Measurements from ENCODE around the gene SLC22A16. TPM values are rescaled to one million over a fixed set of nuclear protein-coding genes. Genes with fewer than 3 reads are reported as not detected.
"Not testable (repeated sequence)": the region's sequence is repeated elsewhere in the genome, so short reads cannot be mapped to it uniquely, and the experiment has no call there.

Gene SLC22A16
- total RNA-seq, 2 experiments from 2014 or later = not detected

- Mint-ChIP-seq H3K9me3 (no peaks in the 10 kb centered on the region), H3K4me1 (ENCODE audit: low read depth) (no peaks in the 10 kb centered on the region), H3K27me3 (peaks cover 3% of the 10 kb centered on the region), H3K27ac (no peak overlapping the region), H3K4me3 (no peak overlapping the region), H3K36me3 (ENCODE audit: low read depth) (no peaks in the 10 kb centered on the region)
- H3K27ac ChIP-seq (ENCODE audit: low read depth in 1 of 2, low read length in 2 of 2) = no peak overlapping the region
- TF ChIP-seq CTCF (IDR thresholded peaks at IDR 0.05) = no peak
- no peaks in the 10 kb centered on the region for H3K9me3 ChIP-seq (ENCODE audit: control insufficient read depth in 1 of 2, insufficient read depth in 1 of 2, low read length in 2 of 2)
- ChIA-PET POLR2A (no interaction called here), CTCF (no interaction called here)
- peaks cover 0 to 6% of the 10 kb centered on the region in 2 experiments for H3K27me3 ChIP-seq (ENCODE audit: control insufficient read depth in 1 of 2, insufficient read depth in 2 of 2, low read length in 2 of 2)
- no peaks in the 10 kb centered on the region for H3K4me1 ChIP-seq (ENCODE audit: insufficient read depth, low read length)
- no peak for DNase-seq
- intact Hi-C loops (cut with DNase I, micrococcal nuclease) = no loop called here
- no peaks in the 10 kb centered on the region for H3K36me3 ChIP-seq (ENCODE audit: insufficient read depth, low read length)
- ATAC-seq (ENCODE audit: poor library complexity) = no peak
- H3K4me3 ChIP-seq (ENCODE audit: low read length) = no peak overlapping the region
Observed at GRCh38 chr6:110514818-110515217, 38.4 kb upstream of the SLC22A16 start.

- Histone ChIP-seq H3K36me3 (ENCODE audit: insufficient read depth, low read length) (no peaks in the 10 kb centered on the region), H3K4me3 (ENCODE audit: low read length) (no peak overlapping the region), H3K4me1 (ENCODE audit: insufficient read depth, low read length) (no peaks in the 10 kb centered on the region), H3K27me3 (ENCODE audit: control insufficient read depth in 1 of 2, insufficient read depth in 2 of 2, low read length in 2 of 2) (peaks cover 0 to 12% of the 10 kb centered on the region in 2 experiments), H3K9me3 (ENCODE audit: control insufficient read depth in 1 of 2, insufficient read depth in 1 of 2, low read length in 2 of 2) (no peaks in the 10 kb centered on the region), H3K27ac (ENCODE audit: low read depth in 1 of 2, low read length in 2 of 2) (no peak overlapping the region)
- CTCF ChIA-PET = no interaction called here
- H3K27me3 Mint-ChIP-seq = peaks cover 11% of the 10 kb centered on the region
- no peak overlapping the region for H3K4me3 Mint-ChIP-seq
- H3K27ac Mint-ChIP-seq = no peak overlapping the region
- no peaks in the 10 kb centered on the region for H3K9me3 Mint-ChIP-seq
- H3K4me1 Mint-ChIP-seq (ENCODE audit: low read depth) = no peaks in the 10 kb centered on the region
- intact Hi-C loops (cut with DNase I, micrococcal nuclease) = no loop called here
- POLR2A ChIA-PET = interaction anchor here (0.6 kb wide), 1 partner anchor 362 kb away, joined by 3 read pairs; no protein-coding TSS in a partner anchor
- no peaks in the 10 kb centered on the region for H3K36me3 Mint-ChIP-seq (ENCODE audit: low read depth)
- no peak for TF ChIP-seq CTCF (IDR thresholded peaks at IDR 0.05)
- ATAC-seq (ENCODE audit: poor library complexity) (no peak), DNase-seq (no peak)
Observed at GRCh38 chr6:110512991-110513390, 36.6 kb upstream of the SLC22A16 start.

GRCh38 chr6:110512549-110512948, 36.1 kb upstream of the SLC22A16 start:
- H3K4me1 ChIP-seq (ENCODE audit: insufficient read depth, low read length); H3K4me3 ChIP-seq (ENCODE audit: low read length); H3K4me1 Mint-ChIP-seq (ENCODE audit: low read depth); intact Hi-C loops (cut with DNase I, micrococcal nuclease); H3K27ac Mint-ChIP-seq; DNase-seq; H3K4me3 Mint-ChIP-seq; ATAC-seq (ENCODE audit: poor library complexity); H3K9me3 ChIP-seq (ENCODE audit: control insufficient read depth in 1 of 2, insufficient read depth in 1 of 2, low read length in 2 of 2); H3K36me3 Mint-ChIP-seq (ENCODE audit: low read depth); H3K9me3 Mint-ChIP-seq; H3K27ac ChIP-seq (ENCODE audit: low read depth in 1 of 2, low read length in 2 of 2); CTCF ChIA-PET; H3K36me3 ChIP-seq (ENCODE audit: insufficient read depth, low read length): not testable (repeated sequence)
- peaks cover 12% of the 10 kb centered on the region for H3K27me3 Mint-ChIP-seq
- POLR2A ChIA-PET = interaction anchor here (0.6 kb wide), 1 partner anchor 362 kb away, joined by 3 read pairs; no protein-coding TSS in a partner anchor
- H3K27me3 ChIP-seq (ENCODE audit: control insufficient read depth in 1 of 2, insufficient read depth in 2 of 2, low read length in 2 of 2) = peaks cover 0 to 12% of the 10 kb centered on the region in 2 experiments

- Mint-ChIP-seq H3K36me3 (ENCODE audit: low read depth) (no peaks in the 10 kb centered on the region), H3K4me1 (ENCODE audit: low read depth) (no peaks in the 10 kb centered on the region), H3K27ac (no peak overlapping the region), H3K27me3 (peaks cover 15% of the 10 kb centered on the region), H3K4me3 (no peak overlapping the region), H3K9me3 (no peaks in the 10 kb centered on the region)
- Histone ChIP-seq H3K4me1 (ENCODE audit: insufficient read depth, low read length) (no peaks in the 10 kb centered on the region), H3K36me3 (ENCODE audit: insufficient read depth, low read length) (no peaks in the 10 kb centered on the region), H3K27me3 (ENCODE audit: control insufficient read depth in 1 of 2, insufficient read depth in 2 of 2, low read length in 2 of 2) (peaks cover 0 to 12% of the 10 kb centered on the region in 2 experiments), H3K27ac (ENCODE audit: low read depth in 1 of 2, low read length in 2 of 2) (no peak overlapping the region), H3K4me3 (ENCODE audit: low read length) (no peak overlapping the region), H3K9me3 (ENCODE audit: control insufficient read depth in 1 of 2, insufficient read depth in 1 of 2, low read length in 2 of 2) (no peaks in the 10 kb centered on the region)
- DNase-seq (no peak), ATAC-seq (ENCODE audit: poor library complexity) (no peak)
- CTCF ChIA-PET = no interaction called here
- TF ChIP-seq CTCF (IDR thresholded peaks at IDR 0.05) = no peak
- intact Hi-C loops (cut with DNase I, micrococcal nuclease) = no loop called here
- POLR2A ChIA-PET = no interaction called here
Observed at GRCh38 chr6:110511401-110511800, 35.0 kb upstream of the SLC22A16 start.
